ENCODE results near the gene COQ10A. TPM values are rescaled to one million over a fixed set of nuclear protein-coding genes. Genes with fewer than 3 reads are reported as not detected.

COQ10A gene
- total and polyA plus RNA-seq, 2 donors (not counting 3 experiments of a cell fraction or from before 2014, with no cell fraction given) = 14.7 to 32.4 TPM

GRCh38 chr12:56248711-56249110 is 18.0 kb upstream of the COQ10A start:
- H3K27ac ChIP-seq (ENCODE audit: insufficient read depth, low read depth, low read length) = no peak overlapping the region
- intact Hi-C loops (cut with micrococcal nuclease) = no loop called here
- no TSS peak for BruUV-seq (replicated peaks)
- no peak for FAIRE-seq
- ChIA-PET POLR2A (no interaction called here), CTCF (interaction anchor here (2.8 kb wide), 1 partner anchor 10 kb away, joined by 11 read pairs; the partner anchor contains the start of gene ANKRD52)
- no peak overlapping the region for H3K4me2 ChIP-seq (ENCODE audit: insufficient read depth, low read length)
- no peaks in the 10 kb centered on the region for H4K20me1 ChIP-seq (replicated peaks; ENCODE audit: control insufficient read depth, extremely low read depth, insufficient read depth, low read length)
- H2AFZ ChIP-seq (ENCODE audit: low read depth, low read length) = no peak overlapping the region
- no peak overlapping the region for H3K9ac ChIP-seq (replicated peaks; ENCODE audit: extremely low read depth, insufficient read depth, low read length)
- H3K36me3 ChIP-seq (ENCODE audit: control insufficient read depth in 2 of 2, extremely low read depth in 1 of 2, insufficient read depth in 2 of 2, low read length in 2 of 2) = peaks cover 35 to 67% of the 10 kb centered on the region in 2 experiments
- dilution Hi-C loops (cut with MboI; ENCODE audit: extremely low pct_ligation_motif_present, low sequenced_read_pairs) = no loop called here
- H3K79me2 ChIP-seq (ENCODE audit: control insufficient read depth, insufficient read depth, low read length) = no peaks in the 10 kb centered on the region
- no peak overlapping the region for H3K4me3 ChIP-seq (replicated peaks in 1 of 3; ENCODE audit: insufficient read depth in 1 of 3, low read depth in 1 of 3, low read length in 3 of 3)
- no peak for DNase-seq (ENCODE audit: low read depth, low spot score)
- TF ChIP-seq JUN (IDR thresholded peaks at IDR 0.05; ENCODE audit: borderline replicate concordance, insufficient read depth, insufficient read length, low read depth) (no peak), MAX (IDR thresholded peaks at IDR 0.05; ENCODE audit: insufficient read depth, insufficient read length) (no peak), CTCF (IDR thresholded peaks at IDR 0.05; ENCODE audit: extremely low read depth in 1 of 2, insufficient read depth in 1 of 2, low read depth in 1 of 2, low read length in 2 of 2) (no peak), MYC (IDR thresholded peaks at IDR 0.05; ENCODE audit: low read depth, low read length) (no peak), POLR2A (IDR thresholded peaks at IDR 0.05; ENCODE audit: low read depth, low read length) (no peak), GATA2 (IDR thresholded peaks at IDR 0.05; ENCODE audit: insufficient read depth, insufficient read length, low read depth, low read length) (no peak), FOS (IDR thresholded peaks at IDR 0.05; ENCODE audit: borderline replicate concordance, insufficient read depth, low read length) (no peak), POLR2AphosphoS5 (IDR thresholded peaks at IDR 0.05; ENCODE audit: insufficient read depth, low read depth, low read length) (no peak), EZH2 (IDR thresholded peaks at IDR 0.05; ENCODE audit: borderline replicate concordance, low read depth, low read length, severe bottlenecking) (no peak)
- no peaks in the 10 kb centered on the region for H3K27me3 ChIP-seq (ENCODE audit: control insufficient read depth in 2 of 2, insufficient read depth in 2 of 2, low read length in 2 of 2)
- H3K9me3 ChIP-seq (replicated peaks; ENCODE audit: control insufficient read depth, insufficient read depth, low read length) = no peaks in the 10 kb centered on the region
- H3K4me1 ChIP-seq (ENCODE audit: control insufficient read depth, extremely low read depth, insufficient read depth, low read length) = no peaks in the 10 kb centered on the region
- no peaks in the 10 kb centered on the region for H3K9me1 ChIP-seq (replicated peaks; ENCODE audit: control insufficient read depth, extremely low read depth, insufficient read depth, low read length)

Data from endothelial cell of umbilical vein (primary cell).